HepG2 (cell line): ENCODE measurements around the gene CHST6. TPM values are rescaled to one million over a fixed set of nuclear protein-coding genes. Genes with fewer than 3 reads are reported as not detected.
A peak's percentile ranks its signal among the peaks of the same experiment; 100 is the strongest.

Source experiments
- ATF1 ChIP-seq: IDR thresholded peaks from 2 replicates; pipeline ENCODE4 v1.6.1; 2016; ENCODE audit warnings: mild to moderate bottlenecking, control low read depth
- FOXA1 ChIP-seq, 2 experiments: fragments of 450-650 bp in 1 of 2; sonication (generic) in 1 of 2; formaldehyde crosslinking in 1 of 2; IDR thresholded peaks; 2 replicates each; pipeline versions ENCODE4 v1.4.0 to v1.6.1; 2016 to 2020; ENCODE audit warnings: missing genetic modification reagents in 1 of 2
- HNRNPLL ChIP-seq: fragments of 200-400 bp; formaldehyde crosslinking; IDR thresholded peaks from 2 replicates; pipeline ENCODE4 v1.6.1; 2017; ENCODE audit warnings: mild to moderate bottlenecking, low read depth, low read length; ENCODE audit not compliant: poor library complexity, severe bottlenecking
- HNRNPUL1 ChIP-seq: fragments of 200-400 bp; formaldehyde crosslinking; IDR thresholded peaks from 2 replicates; pipeline ENCODE4 v1.6.1; 2017; ENCODE audit warnings: low read depth, mild to moderate bottlenecking, low read length, moderate library complexity
- IRF2 ChIP-seq: IDR thresholded peaks from 2 replicates; pipeline ENCODE4 v1.6.1; 2018; ENCODE audit warnings: missing genetic modification reagents, missing compliant biosample characterization
- KDM2A ChIP-seq: sonication (generic); formaldehyde crosslinking; IDR thresholded peaks from 2 replicates; pipeline ENCODE4 v1.4.0; 2020; ENCODE audit warnings: low read depth, missing genetic modification reagents, borderline replicate concordance
- MTF2 ChIP-seq: sonication (generic); formaldehyde crosslinking; IDR thresholded peaks from 2 replicates; pipeline ENCODE4 v1.5.0; 2020; ENCODE audit warnings: missing genetic modification reagents, borderline replicate concordance
- SMAD9 ChIP-seq: sonication (generic); formaldehyde crosslinking; IDR thresholded peaks from 2 replicates; pipeline ENCODE4 v1.5.1; 2020; ENCODE audit warnings: mild to moderate bottlenecking, missing genetic modification reagents
- TIGD3 ChIP-seq: sonication (generic); formaldehyde crosslinking; IDR thresholded peaks from 2 replicates; pipeline ENCODE4 v1.5.1; 2020; ENCODE audit warnings: mild to moderate bottlenecking, missing genetic modification reagents, borderline replicate concordance
- ZFY ChIP-seq: sonication (generic); formaldehyde crosslinking; IDR thresholded peaks from 2 replicates; pipeline ENCODE4 v1.4.0; 2020; ENCODE audit warnings: missing genetic modification reagents
- ZNF180 ChIP-seq: sonication (generic); formaldehyde crosslinking; IDR thresholded peaks from 2 replicates; pipeline ENCODE4 v1.4.0; 2020; ENCODE audit warnings: low read depth, missing genetic modification reagents, borderline replicate concordance
- ZNF343 ChIP-seq: sonication (generic); formaldehyde crosslinking; IDR thresholded peaks from 2 replicates; pipeline ENCODE4 v1.4.0; 2020; ENCODE audit warnings: mild to moderate bottlenecking, missing genetic modification reagents
- ZNF557 ChIP-seq: sonication (generic); formaldehyde crosslinking; IDR thresholded peaks from 2 replicates; pipeline ENCODE4 v1.4.0; 2020; ENCODE audit warnings: missing genetic modification reagents
- ZNF558 ChIP-seq: sonication (generic); formaldehyde crosslinking; IDR thresholded peaks from 2 replicates; pipeline ENCODE4 v1.9.0; 2022; ENCODE audit warnings: mild to moderate bottlenecking, missing genetic modification reagents, borderline replicate concordance
- ZNF564 ChIP-seq: sonication (generic); formaldehyde crosslinking; IDR thresholded peaks from 2 replicates; pipeline ENCODE4 v1.8.1; 2023; ENCODE audit warnings: mild to moderate bottlenecking, missing genetic modification reagents
- ZNF678 ChIP-seq: sonication (generic); formaldehyde crosslinking; IDR thresholded peaks from 2 replicates; pipeline ENCODE4 v1.4.0; 2020; ENCODE audit warnings: mild to moderate bottlenecking, missing genetic modification reagents
- ZNF720 ChIP-seq: sonication (generic); formaldehyde crosslinking; IDR thresholded peaks from 2 replicates; pipeline ENCODE4 v1.4.0; 2020; ENCODE audit warnings: missing genetic modification reagents
- polyA plus RNA-seq, 8 experiments: library from polyadenylated mRNA; depleted of rRNA in 3 of 8; stranded (reverse) in 7 of 8; unstranded in 1 of 8; fragments of >200 nt; fragmentation: Illumina TruSeq in 4 of 8; extraction: Trizol in 4 of 8; gene quantifications; 2 replicates each; pipeline versions ENCODE4 v1.2.1 to v1.2.3, GENCODE V29; 2011 to 2016; ENCODE audit warnings: low read depth in 4 of 8, missing spikeins in 1 of 8, mixed read lengths in 1 of 8; ENCODE audit not compliant: insufficient read depth in 1 of 8
- total RNA-seq, 5 experiments: library from RNA; depleted of rRNA; stranded (reverse); fragments of >200 nt; fragmentation: Illumina TruSeq; extraction: Trizol; gene quantifications; 2 replicates each; pipeline ENCODE4 v1.2.3, GENCODE V29; 2016; ENCODE audit warnings: low read depth in 1 of 5
- TF ChIP-seq, protein P1 (sequence below), 2 experiments: fragments of 450-650 bp in 1 of 2; sonication (generic) in 1 of 2; formaldehyde crosslinking in 1 of 2; IDR thresholded peaks; 2 replicates each; pipeline versions ENCODE4 v1.6.1 to v1.8.0; 2016 to 2022; ENCODE audit warnings: antibody characterized with exemption in 1 of 2, mild to moderate bottlenecking in 1 of 2, missing genetic modification reagents in 1 of 2
- TF ChIP-seq, protein P2 (sequence below): sonication (generic); formaldehyde crosslinking; IDR thresholded peaks from 2 replicates; pipeline ENCODE4 v1.5.1; 2020; ENCODE audit warnings: missing genetic modification reagents, mild to moderate bottlenecking, borderline replicate concordance

Gene CHST6
- total and polyA plus RNA-seq, 2 of the 13 experiments (the other 11 are each of a cell fraction or from before 2014, with no cell fraction given) = 0.18 to 0.91 TPM

GRCh38 chr16:75494661-75495075 is 573 bp downstream of the CHST6 start (continued):
- TF ChIP-seq, protein P1, sequence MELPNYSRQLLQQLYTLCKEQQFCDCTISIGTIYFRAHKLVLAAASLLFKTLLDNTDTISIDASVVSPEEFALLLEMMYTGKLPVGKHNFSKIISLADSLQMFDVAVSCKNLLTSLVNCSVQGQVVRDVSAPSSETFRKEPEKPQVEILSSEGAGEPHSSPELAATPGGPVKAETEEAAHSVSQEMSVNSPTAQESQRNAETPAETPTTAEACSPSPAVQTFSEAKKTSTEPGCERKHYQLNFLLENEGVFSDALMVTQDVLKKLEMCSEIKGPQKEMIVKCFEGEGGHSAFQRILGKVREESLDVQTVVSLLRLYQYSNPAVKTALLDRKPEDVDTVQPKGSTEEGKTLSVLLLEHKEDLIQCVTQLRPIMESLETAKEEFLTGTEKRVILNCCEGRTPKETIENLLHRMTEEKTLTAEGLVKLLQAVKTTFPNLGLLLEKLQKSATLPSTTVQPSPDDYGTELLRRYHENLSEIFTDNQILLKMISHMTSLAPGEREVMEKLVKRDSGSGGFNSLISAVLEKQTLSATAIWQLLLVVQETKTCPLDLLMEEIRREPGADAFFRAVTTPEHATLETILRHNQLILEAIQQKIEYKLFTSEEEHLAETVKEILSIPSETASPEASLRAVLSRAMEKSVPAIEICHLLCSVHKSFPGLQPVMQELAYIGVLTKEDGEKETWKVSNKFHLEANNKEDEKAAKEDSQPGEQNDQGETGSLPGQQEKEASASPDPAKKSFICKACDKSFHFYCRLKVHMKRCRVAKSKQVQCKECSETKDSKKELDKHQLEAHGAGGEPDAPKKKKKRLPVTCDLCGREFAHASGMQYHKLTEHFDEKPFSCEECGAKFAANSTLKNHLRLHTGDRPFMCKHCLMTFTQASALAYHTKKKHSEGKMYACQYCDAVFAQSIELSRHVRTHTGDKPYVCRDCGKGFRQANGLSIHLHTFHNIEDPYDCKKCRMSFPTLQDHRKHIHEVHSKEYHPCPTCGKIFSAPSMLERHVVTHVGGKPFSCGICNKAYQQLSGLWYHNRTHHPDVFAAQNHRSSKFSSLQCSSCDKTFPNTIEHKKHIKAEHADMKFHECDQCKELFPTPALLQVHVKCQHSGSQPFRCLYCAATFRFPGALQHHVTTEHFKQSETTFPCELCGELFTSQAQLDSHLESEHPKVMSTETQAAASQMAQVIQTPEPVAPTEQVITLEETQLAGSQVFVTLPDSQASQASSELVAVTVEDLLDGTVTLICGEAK (IDR thresholded peaks at IDR 0.05) = no peak
- TF ChIP-seq, protein P1 (CRISPR knock-in tag; IDR thresholded peaks at IDR 0.05) = no peak
- TF ChIP-seq ZNF678 (no peak), ZNF343 (CRISPR knock-in tag) (no peak), ATF1 (CRISPR knock-in tag) (no peak), ZNF557 (CRISPR knock-in tag) (no peak), HNRNPLL (peak; percentile 7), ZNF558 (CRISPR knock-in tag) (no peak), IRF2 (no peak), KDM2A (CRISPR knock-in tag) (0 out of 2 replicates have a peak, but pooled peaks have one; percentile 11), ZNF180 (CRISPR knock-in tag) (no peak), ZNF720 (no peak), TIGD3 (CRISPR knock-in tag) (no peak), HNRNPUL1 (no peak), SMAD9 (no peak), MTF2 (CRISPR knock-in tag) (peak; percentile 90; the same call in 1 of the 2 replicates), FOXA1 (IDR thresholded peaks at IDR 0.05) (no peak), FOXA1 (CRISPR knock-in tag; IDR thresholded peaks at IDR 0.05) (no peak), ZFY (no peak), ZNF564 (0 out of 2 replicates have a peak, but pooled peaks have one; percentile 10)
- TF ChIP-seq, protein P2, sequence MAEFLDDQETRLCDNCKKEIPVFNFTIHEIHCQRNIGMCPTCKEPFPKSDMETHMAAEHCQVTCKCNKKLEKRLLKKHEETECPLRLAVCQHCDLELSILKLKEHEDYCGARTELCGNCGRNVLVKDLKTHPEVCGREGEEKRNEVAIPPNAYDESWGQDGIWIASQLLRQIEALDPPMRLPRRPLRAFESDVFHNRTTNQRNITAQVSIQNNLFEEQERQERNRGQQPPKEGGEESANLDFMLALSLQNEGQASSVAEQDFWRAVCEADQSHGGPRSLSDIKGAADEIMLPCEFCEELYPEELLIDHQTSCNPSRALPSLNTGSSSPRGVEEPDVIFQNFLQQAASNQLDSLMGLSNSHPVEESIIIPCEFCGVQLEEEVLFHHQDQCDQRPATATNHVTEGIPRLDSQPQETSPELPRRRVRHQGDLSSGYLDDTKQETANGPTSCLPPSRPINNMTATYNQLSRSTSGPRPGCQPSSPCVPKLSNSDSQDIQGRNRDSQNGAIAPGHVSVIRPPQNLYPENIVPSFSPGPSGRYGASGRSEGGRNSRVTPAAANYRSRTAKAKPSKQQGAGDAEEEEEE (CRISPR knock-in tag) = no peak
